H1 (cell line): Measurements from ENCODE around the gene HMOX2. TPM values are rescaled to one million over a fixed set of nuclear protein-coding genes. Genes with fewer than 3 reads are reported as not detected.

Experiments used
- BACH1 ChIP-seq: IDR thresholded peaks from 2 replicates; pipeline ENCODE4 v1.6.1; 2012; ENCODE audit warnings: low read length, improper control_type of control experiment
- CHD7 ChIP-seq: fragments of 300-600 bp; sonication (generic); IDR thresholded peaks from 2 replicates; pipeline ENCODE4 v1.7.1; 2012; ENCODE audit warnings: low read length, moderate library complexity, mild to moderate bottlenecking, inconsistent platforms; ENCODE audit not compliant: insufficient replicate concordance
- JUND ChIP-seq: IDR thresholded peaks from 2 replicates; pipeline ENCODE4 v1.6.1; 2011; ENCODE audit warnings: mild to moderate bottlenecking, improper control_type of control experiment, low read length
- KDM1A ChIP-seq: fragments of 200-600, 300-600 bp; sonication (generic); IDR thresholded peaks from 2 replicates; pipeline ENCODE4 v1.7.1; 2016; ENCODE audit warnings: mild to moderate bottlenecking, low read length, borderline replicate concordance
- RAD21 ChIP-seq, 2 experiments: IDR thresholded peaks in 1 of 2; conservative IDR thresholded peaks in 1 of 2; 2 replicates each; pipeline ENCODE4 v1.6.1; 2011; ENCODE audit warnings: low read depth in 2 of 2, low read length in 2 of 2, improper control_type of control experiment in 1 of 2, inconsistent platforms in 1 of 2, mild to moderate bottlenecking in 1 of 2, moderate library complexity in 1 of 2
- ZNF274 ChIP-seq: IDR thresholded peaks from 2 replicates; pipeline ENCODE4 v1.7.0; 2012; ENCODE audit warnings: low read length, borderline replicate concordance; ENCODE audit errors: extremely low read depth
- polyA plus RNA-seq, 7 experiments: library from polyadenylated mRNA; depleted of rRNA in 3 of 7; stranded (reverse) in 5 of 7; unstranded in 2 of 7; fragments of >200 nt in 5 of 7; fragments of 200-250 nt in 2 of 7; gene quantifications; 1 replicate in 5 of 7; 2 replicates in 1 of 7; 4 replicates in 1 of 7; pipeline versions ENCODE4 v1.2.1 to v1.2.3, GENCODE V29; 2011 to 2013; ENCODE audit warnings: missing spikeins in 2 of 7, mixed read lengths in 2 of 7
- total RNA-seq: library from RNA; stranded (reverse); fragmentation: NEBNext Ultra II Directional; extraction: Animal tissue kit (Norgen Biotek cat#: 25700); gene quantifications from 2 replicates; pipeline ENCODE4 v1.2.1, GENCODE V29; 2021

Gene HMOX2
- total and polyA plus RNA-seq, 2 of the 8 experiments (the other 6 are each of a cell fraction or from before 2014, with no cell fraction given): 36.5 to 48.4 TPM

DNA sequence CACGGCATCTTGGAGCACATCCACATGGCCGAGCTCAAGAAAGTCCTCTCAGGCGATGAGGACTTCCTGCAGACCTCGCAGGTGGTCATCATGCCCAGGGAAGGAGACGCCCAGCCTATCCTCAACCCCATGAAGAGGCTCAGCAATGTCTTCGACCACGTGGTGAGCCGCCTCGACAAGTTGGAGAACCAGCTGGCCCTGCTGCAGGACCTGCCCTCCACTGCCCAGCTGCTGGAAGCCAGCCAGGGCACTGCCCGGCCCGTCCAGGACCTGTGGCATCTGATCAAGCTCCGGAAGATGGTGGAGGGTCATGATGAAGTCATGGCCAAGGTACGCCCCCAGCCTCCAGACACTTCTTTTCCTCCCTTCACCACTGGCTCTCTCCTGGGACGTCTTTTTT lies 80.4 kb downstream of the HMOX2 start (continued):
- TF ChIP-seq CHD7: no peak
- no peak for TF ChIP-seq ZNF274
- TF ChIP-seq JUND: no peak
- TF ChIP-seq RAD21 (IDR thresholded peaks at IDR 0.05 in 1 of 2, conservative IDR thresholded peaks at IDR 0.05 in 1 of 2; ENCODE audit: low read depth in 2 of 2, low read length in 2 of 2): no peak
- TF ChIP-seq KDM1A: no peak
- no peak for TF ChIP-seq BACH1
